ENCODE data around the gene TENT4A.

TENT4A gene

DNA sequence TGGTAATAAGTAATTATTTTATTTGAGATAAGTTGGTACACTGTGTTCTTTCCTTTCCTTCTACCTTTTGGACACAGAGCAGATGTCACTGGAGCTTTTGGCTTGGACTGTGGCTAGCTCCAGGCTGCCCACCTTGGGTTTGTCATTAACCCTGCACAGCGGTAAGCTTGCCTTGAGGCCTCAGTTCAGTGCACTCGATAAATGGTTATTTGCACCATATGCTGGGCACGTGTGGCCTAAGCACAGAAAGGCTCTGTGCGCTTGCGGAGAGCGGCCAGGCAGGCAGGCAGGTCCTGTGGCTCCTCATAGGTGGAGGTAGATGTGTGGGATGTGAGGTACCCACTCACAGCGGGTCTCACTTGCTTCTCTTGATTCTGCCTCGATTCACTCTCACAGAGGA, 30.0 kb upstream of the TENT4A start:
- no peak overlapping the region for H3K4me3 ChIP-seq (ENCODE audit: low read length)
- no peak for DNase-seq (ENCODE audit: low read depth)
- TF ChIP-seq, protein P1, sequence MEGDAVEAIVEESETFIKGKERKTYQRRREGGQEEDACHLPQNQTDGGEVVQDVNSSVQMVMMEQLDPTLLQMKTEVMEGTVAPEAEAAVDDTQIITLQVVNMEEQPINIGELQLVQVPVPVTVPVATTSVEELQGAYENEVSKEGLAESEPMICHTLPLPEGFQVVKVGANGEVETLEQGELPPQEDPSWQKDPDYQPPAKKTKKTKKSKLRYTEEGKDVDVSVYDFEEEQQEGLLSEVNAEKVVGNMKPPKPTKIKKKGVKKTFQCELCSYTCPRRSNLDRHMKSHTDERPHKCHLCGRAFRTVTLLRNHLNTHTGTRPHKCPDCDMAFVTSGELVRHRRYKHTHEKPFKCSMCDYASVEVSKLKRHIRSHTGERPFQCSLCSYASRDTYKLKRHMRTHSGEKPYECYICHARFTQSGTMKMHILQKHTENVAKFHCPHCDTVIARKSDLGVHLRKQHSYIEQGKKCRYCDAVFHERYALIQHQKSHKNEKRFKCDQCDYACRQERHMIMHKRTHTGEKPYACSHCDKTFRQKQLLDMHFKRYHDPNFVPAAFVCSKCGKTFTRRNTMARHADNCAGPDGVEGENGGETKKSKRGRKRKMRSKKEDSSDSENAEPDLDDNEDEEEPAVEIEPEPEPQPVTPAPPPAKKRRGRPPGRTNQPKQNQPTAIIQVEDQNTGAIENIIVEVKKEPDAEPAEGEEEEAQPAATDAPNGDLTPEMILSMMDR (conservative IDR thresholded peaks at IDR 0.05; ENCODE audit: low read depth, low read length), result no peak

DNA sequence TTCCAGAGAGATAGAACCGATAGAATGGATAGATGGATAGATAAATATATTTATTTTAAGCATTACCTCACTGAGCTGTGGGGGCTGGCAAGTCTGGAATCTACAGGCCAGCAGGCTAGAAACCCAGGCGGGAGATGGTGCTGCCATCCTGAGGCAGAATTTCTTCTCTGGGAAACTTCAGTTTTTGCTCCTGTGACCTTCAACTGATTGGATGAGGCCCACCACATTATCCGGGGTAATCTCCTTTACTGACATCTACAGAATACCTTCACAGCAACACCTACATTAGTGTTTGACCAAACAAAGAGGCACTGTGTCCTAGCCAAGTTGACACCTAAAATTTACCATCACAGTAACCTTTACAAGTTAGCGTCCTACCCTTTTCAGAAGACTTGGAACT, 29.2 kb upstream of the TENT4A start:
- no peak overlapping the region for H3K4me3 ChIP-seq (ENCODE audit: low read length)
- no peak for DNase-seq (ENCODE audit: low read depth)
- TF ChIP-seq, protein P1 (conservative IDR thresholded peaks at IDR 0.05; ENCODE audit: low read depth, low read length), result no peak

DNA sequence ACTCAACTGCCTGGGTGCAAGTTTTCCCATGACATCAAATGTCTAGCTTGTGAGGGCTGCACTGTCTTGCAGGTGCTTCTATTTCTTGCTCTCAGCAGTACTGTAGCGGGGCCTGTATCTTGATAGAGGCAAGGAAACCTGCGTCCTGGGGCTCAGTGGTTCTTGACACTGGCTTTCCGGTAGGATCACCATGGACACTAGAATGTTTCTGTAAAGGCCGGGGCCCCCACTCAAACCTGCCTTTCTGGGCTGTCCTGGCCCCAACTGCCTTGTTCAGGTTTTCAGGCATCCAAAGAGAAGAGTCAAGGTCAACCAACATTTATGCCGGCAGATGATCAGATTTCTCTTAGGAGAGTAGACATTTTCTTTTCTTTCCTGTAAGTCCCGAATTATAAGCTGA, 26.7 kb upstream of the TENT4A start:
- DNase-seq (ENCODE audit: low read depth), result no peak
- H3K4me3 ChIP-seq (ENCODE audit: low read length), result no peak overlapping the region
- TF ChIP-seq, protein P1 (conservative IDR thresholded peaks at IDR 0.05; ENCODE audit: low read depth, low read length), result no peak

DNA sequence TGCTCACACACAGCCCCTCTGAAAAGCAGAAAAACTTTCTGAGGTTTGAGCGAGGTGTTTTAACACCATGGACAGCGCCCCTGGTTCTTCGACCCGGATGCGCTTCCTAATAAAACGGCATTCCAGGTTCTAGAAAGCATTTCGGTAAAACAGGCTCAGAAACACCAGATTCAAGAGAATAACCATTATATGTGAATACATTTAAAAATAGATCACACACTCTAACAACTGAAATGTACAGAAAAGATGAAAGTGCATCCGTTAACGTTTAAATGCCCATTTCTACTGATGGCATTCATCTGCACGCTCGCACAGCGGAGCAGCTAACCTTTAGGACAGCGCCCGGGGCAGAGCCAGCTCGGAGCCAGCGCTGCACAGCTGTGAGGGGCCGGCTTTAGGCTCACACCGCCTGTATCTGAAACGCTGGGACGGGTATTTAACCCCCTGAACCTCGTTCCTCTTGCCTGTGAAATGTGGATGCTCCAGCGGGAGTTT, 26.3 kb upstream of the TENT4A start:
- no peak for DNase-seq (ENCODE audit: low read depth)
- TF ChIP-seq, protein P1 (conservative IDR thresholded peaks at IDR 0.05; ENCODE audit: low read depth, low read length), result no peak
- H3K4me3 ChIP-seq (ENCODE audit: low read length), result peak overlapping the region; percentile 49

DNA sequence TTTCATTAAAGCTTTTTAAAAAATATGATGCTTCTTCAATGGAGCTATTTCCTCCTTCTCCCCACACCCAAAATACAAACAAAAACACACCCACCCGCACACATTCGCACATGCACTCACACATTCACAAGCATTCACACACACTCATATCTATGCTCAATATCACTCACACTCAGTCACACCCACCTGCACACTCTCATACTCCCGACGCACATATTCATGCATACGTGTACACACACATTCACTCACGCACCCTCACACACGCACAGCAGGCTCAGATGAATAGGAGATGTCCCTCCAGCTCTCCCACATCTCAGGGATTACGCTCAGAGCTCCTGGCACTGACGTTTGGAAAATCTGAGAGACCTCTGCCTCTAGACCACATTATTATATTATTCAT, 25.7 kb upstream of the TENT4A start:
- TF ChIP-seq, protein P1 (conservative IDR thresholded peaks at IDR 0.05; ENCODE audit: low read depth, low read length), result no peak
- no peak for DNase-seq (ENCODE audit: low read depth)
- peak overlapping the region; percentile 49 for H3K4me3 ChIP-seq (ENCODE audit: low read length)

DNA sequence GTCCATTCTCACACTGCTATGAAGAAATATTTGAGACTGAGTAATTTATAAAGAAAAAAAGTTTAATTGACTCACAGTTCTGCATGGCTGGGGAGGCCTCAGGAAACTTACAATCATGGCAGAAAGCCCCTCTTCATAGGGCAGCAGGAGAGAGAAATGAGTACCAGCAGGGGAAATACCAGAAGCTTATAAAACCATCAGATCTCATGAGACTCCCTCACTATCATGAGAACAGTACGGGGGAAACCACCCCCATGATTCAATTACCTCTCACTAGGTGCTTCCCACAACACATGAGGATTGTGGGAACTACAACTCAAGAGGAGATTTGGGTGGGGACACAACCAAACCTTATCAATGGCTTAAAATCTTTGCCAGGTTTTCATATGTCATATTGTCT, 20.3 kb upstream of the TENT4A start:
- TF ChIP-seq, protein P1 (conservative IDR thresholded peaks at IDR 0.05; ENCODE audit: low read depth, low read length), result no peak
- DNase-seq (ENCODE audit: low read depth), result no peak

DNA sequence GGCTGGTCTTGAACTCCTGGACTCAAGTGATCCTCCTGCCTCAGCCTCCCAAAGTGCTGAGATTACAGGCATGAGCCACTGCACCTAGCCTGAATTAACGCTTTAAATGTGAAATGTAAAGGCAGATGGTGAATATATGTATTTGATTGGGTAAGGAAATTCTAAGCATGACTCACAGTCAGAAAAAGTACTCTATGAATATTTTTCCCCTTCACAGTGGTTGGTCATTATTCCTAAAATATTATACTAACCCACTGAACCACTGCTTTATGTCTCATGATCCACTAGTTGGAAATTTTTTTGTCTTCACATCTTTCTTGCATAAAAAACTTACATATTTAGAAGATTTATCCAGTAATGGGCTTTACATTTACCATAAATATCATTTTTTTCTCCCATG, 14.5 kb upstream of the TENT4A start:
- no peak overlapping the region for H3K4me3 ChIP-seq (ENCODE audit: low read length)
- no peak for DNase-seq (ENCODE audit: low read depth)
- TF ChIP-seq, protein P1 (conservative IDR thresholded peaks at IDR 0.05; ENCODE audit: low read depth, low read length), result no peak

More for the DNA sequence above, 20.3 kb upstream of the TENT4A start:
- no peak overlapping the region for H3K4me3 ChIP-seq (ENCODE audit: low read length)
